K562 (cell line): ENCODE results near the gene MLLT11.

Source experiments
- CEBPG ChIP-seq, 3 experiments: fragments of 200-800 bp in 1 of 3; sonication (Bioruptor generic) in 1 of 3; sonication (generic) in 1 of 3; formaldehyde crosslinking in 1 of 3; IDR thresholded peaks in 2 of 3; conservative IDR thresholded peaks in 1 of 3; 2 replicates each; pipeline versions ENCODE4 v1.6.1 to v1.8.0; 2016 to 2022; ENCODE audit warnings: missing compliant biosample characterization in 2 of 3, missing genetic modification characterization in 2 of 3, mild to moderate bottlenecking in 1 of 3, missing genetic modification reagents in 1 of 3
- CHD1 ChIP-seq: fragments of 200-600 bp; sonication (generic); IDR thresholded peaks from one replicate; pipeline ENCODE4 v1.6.1; 2012; ENCODE audit warnings: mild to moderate bottlenecking, moderate library complexity, low read length, inconsistent platforms
- DPF2 ChIP-seq: fragments of 450-650 bp; IDR thresholded peaks from 2 replicates; pipeline ENCODE4 v1.6.1; 2016
- EHMT2 ChIP-seq: fragments of 450-650 bp; IDR thresholded peaks from 2 replicates; pipeline ENCODE4 v1.6.1; 2018; ENCODE audit warnings: antibody characterized with exemption
- JUNB ChIP-seq: fragments of 450-650 bp; formaldehyde crosslinking; conservative IDR thresholded peaks from 2 replicates; pipeline ENCODE4 v1.4.0; 2020; ENCODE audit warnings: mild to moderate bottlenecking
- NFATC3 ChIP-seq: fragments of 450-650 bp; IDR thresholded peaks from 2 replicates; pipeline ENCODE4 v1.6.1; 2017; ENCODE audit warnings: mild to moderate bottlenecking
- PHF8 ChIP-seq: fragments of 200-600 bp; sonication (generic); IDR thresholded peaks from 2 replicates; pipeline ENCODE4 v1.6.1; 2012; ENCODE audit warnings: mixed run types, mild to moderate bottlenecking, inconsistent platforms, low read length, moderate library complexity, borderline replicate concordance
- POLR2AphosphoS5 ChIP-seq: IDR thresholded peaks from 2 replicates; pipeline ENCODE4 v1.6.1; 2011; ENCODE audit warnings: mild to moderate bottlenecking, low read depth, low read length, moderate library complexity; ENCODE audit not compliant: control insufficient read depth, insufficient read depth
- SAFB2 ChIP-seq: fragments of 200-400 bp; formaldehyde crosslinking; IDR thresholded peaks from 2 replicates; pipeline ENCODE4 v1.6.1; 2018; ENCODE audit warnings: borderline replicate concordance, low read length, low read depth, moderate library complexity; ENCODE audit not compliant: severe bottlenecking
- ZNF274 ChIP-seq: IDR thresholded peaks from 2 replicates; pipeline ENCODE4 v1.6.1; 2011; ENCODE audit warnings: low read depth, mild to moderate bottlenecking, low read length, moderate library complexity, borderline replicate concordance
- TF ChIP-seq, protein P1 (sequence below): sonication (generic); formaldehyde crosslinking; IDR thresholded peaks from 2 replicates; pipeline ENCODE4 v1.8.0; 2023; ENCODE audit warnings: missing genetic modification reagents, mild to moderate bottlenecking, borderline replicate concordance
- TF ChIP-seq, protein P2 (sequence below), 3 experiments: IDR thresholded peaks in 2 of 3; conservative IDR thresholded peaks in 1 of 3; 2 replicates each; pipeline ENCODE4 v1.5.1; 2011 to 2012; ENCODE audit warnings: low read length in 3 of 3, mild to moderate bottlenecking in 3 of 3, control low read depth in 2 of 3, improper control_type of control experiment in 1 of 3, inconsistent platforms in 1 of 3, low read depth in 1 of 3, mixed read lengths in 1 of 3, moderate library complexity in 1 of 3; ENCODE audit not compliant: insufficient read depth in 2 of 3
- TF ChIP-seq, protein P3 (sequence below): fragments of 250-450 bp; sonication (Bioruptor Pico); IDR thresholded peaks from 2 replicates; pipeline ENCODE4 v1.4.0; 2020; ENCODE audit warnings: mild to moderate bottlenecking, moderate library complexity
- TF ChIP-seq, protein P4 (sequence below): conservative IDR thresholded peaks from 2 replicates; pipeline ENCODE4 v1.6.1; 2011; ENCODE audit warnings: low read depth, mild to moderate bottlenecking, low read length; ENCODE audit not compliant: control insufficient read depth

DNA sequence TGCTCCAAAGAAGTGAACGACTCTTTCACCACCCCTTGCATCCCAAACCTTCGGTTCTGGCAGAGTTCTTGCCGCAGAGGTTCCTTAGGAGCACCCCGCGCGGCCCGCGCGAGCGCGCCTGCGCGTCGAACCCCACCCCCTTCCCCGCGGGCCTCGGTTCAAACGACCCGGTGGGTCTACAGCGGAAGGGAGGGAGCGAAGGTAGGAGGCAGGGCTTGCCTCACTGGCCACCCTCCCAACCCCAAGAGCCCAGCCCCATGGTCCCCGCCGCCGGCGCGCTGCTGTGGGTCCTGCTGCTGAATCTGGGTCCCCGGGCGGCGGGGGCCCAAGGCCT is 12.6 kb upstream of the MLLT11 start, which contains the start of gene C1orf56:
- TF ChIP-seq, protein P1, sequence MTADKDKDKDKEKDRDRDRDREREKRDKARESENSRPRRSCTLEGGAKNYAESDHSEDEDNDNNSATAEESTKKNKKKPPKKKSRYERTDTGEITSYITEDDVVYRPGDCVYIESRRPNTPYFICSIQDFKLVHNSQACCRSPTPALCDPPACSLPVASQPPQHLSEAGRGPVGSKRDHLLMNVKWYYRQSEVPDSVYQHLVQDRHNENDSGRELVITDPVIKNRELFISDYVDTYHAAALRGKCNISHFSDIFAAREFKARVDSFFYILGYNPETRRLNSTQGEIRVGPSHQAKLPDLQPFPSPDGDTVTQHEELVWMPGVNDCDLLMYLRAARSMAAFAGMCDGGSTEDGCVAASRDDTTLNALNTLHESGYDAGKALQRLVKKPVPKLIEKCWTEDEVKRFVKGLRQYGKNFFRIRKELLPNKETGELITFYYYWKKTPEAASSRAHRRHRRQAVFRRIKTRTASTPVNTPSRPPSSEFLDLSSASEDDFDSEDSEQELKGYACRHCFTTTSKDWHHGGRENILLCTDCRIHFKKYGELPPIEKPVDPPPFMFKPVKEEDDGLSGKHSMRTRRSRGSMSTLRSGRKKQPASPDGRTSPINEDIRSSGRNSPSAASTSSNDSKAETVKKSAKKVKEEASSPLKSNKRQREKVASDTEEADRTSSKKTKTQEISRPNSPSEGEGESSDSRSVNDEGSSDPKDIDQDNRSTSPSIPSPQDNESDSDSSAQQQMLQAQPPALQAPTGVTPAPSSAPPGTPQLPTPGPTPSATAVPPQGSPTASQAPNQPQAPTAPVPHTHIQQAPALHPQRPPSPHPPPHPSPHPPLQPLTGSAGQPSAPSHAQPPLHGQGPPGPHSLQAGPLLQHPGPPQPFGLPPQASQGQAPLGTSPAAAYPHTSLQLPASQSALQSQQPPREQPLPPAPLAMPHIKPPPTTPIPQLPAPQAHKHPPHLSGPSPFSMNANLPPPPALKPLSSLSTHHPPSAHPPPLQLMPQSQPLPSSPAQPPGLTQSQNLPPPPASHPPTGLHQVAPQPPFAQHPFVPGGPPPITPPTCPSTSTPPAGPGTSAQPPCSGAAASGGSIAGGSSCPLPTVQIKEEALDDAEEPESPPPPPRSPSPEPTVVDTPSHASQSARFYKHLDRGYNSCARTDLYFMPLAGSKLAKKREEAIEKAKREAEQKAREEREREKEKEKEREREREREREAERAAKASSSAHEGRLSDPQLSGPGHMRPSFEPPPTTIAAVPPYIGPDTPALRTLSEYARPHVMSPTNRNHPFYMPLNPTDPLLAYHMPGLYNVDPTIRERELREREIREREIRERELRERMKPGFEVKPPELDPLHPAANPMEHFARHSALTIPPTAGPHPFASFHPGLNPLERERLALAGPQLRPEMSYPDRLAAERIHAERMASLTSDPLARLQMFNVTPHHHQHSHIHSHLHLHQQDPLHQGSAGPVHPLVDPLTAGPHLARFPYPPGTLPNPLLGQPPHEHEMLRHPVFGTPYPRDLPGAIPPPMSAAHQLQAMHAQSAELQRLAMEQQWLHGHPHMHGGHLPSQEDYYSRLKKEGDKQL (CRISPR knock-in tag), result no peak
- TF ChIP-seq DPF2 (no peak), JUNB (CRISPR knock-in tag) (no peak), EHMT2 (no peak), SAFB2 (no peak), PHF8 (0 out of 2 replicates have a peak, but pooled peaks have one; percentile 40), CEBPG (CRISPR knock-in tag; IDR thresholded peaks at IDR 0.05) (no peak), CEBPG (tag; conservative IDR thresholded peaks at IDR 0.05 in 1 of 2, IDR thresholded peaks at IDR 0.05 in 1 of 2) (no peak), ZNF274 (no peak), POLR2AphosphoS5 (no peak), NFATC3 (no peak), CHD1 (no peak)
- TF ChIP-seq, protein P2, sequence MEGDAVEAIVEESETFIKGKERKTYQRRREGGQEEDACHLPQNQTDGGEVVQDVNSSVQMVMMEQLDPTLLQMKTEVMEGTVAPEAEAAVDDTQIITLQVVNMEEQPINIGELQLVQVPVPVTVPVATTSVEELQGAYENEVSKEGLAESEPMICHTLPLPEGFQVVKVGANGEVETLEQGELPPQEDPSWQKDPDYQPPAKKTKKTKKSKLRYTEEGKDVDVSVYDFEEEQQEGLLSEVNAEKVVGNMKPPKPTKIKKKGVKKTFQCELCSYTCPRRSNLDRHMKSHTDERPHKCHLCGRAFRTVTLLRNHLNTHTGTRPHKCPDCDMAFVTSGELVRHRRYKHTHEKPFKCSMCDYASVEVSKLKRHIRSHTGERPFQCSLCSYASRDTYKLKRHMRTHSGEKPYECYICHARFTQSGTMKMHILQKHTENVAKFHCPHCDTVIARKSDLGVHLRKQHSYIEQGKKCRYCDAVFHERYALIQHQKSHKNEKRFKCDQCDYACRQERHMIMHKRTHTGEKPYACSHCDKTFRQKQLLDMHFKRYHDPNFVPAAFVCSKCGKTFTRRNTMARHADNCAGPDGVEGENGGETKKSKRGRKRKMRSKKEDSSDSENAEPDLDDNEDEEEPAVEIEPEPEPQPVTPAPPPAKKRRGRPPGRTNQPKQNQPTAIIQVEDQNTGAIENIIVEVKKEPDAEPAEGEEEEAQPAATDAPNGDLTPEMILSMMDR (IDR thresholded peaks at IDR 0.05 in 2 of 3, conservative IDR thresholded peaks at IDR 0.05 in 1 of 3; ENCODE audit: insufficient read depth in 2 of 3, low read depth in 1 of 3, low read length in 3 of 3), result no peak
- TF ChIP-seq, protein P3, sequence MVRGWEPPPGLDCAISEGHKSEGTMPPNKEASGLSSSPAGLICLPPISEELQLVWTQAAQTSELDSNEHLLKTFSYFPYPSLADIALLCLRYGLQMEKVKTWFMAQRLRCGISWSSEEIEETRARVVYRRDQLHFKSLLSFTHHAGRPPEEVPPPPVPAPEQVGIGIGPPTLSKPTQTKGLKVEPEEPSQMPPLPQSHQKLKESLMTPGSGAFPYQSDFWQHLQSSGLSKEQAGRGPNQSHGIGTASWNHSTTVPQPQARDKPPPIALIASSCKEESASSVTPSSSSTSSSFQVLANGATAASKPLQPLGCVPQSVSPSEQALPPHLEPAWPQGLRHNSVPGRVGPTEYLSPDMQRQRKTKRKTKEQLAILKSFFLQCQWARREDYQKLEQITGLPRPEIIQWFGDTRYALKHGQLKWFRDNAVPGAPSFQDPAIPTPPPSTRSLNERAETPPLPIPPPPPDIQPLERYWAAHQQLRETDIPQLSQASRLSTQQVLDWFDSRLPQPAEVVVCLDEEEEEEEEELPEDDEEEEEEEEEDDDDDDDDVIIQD (CRISPR knock-in tag), result no peak
- TF ChIP-seq, protein P4, sequence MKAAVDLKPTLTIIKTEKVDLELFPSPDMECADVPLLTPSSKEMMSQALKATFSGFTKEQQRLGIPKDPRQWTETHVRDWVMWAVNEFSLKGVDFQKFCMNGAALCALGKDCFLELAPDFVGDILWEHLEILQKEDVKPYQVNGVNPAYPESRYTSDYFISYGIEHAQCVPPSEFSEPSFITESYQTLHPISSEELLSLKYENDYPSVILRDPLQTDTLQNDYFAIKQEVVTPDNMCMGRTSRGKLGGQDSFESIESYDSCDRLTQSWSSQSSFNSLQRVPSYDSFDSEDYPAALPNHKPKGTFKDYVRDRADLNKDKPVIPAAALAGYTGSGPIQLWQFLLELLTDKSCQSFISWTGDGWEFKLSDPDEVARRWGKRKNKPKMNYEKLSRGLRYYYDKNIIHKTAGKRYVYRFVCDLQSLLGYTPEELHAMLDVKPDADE, result no peak
